K562 (cell line): ENCODE measurements around the gene FADS6. TPM values are rescaled to one million over a fixed set of nuclear protein-coding genes. Genes with fewer than 3 reads are reported as not detected.

Experiments
- ATF2 ChIP-seq: sonication (generic); formaldehyde crosslinking; IDR thresholded peaks from 2 replicates; pipeline ENCODE4 v1.8.1; 2022; ENCODE audit warnings: missing genetic modification reagents
- KLF16 ChIP-seq: IDR thresholded peaks from 2 replicates; pipeline ENCODE4 v1.6.1; 2016; ENCODE audit warnings: antibody characterized with exemption
- LEF1 ChIP-seq: fragments of 450-650 bp; IDR thresholded peaks from 2 replicates; pipeline ENCODE4 v1.6.1; 2016; ENCODE audit warnings: mild to moderate bottlenecking
- MGA ChIP-seq: fragments of 450-650 bp; IDR thresholded peaks from 2 replicates; pipeline ENCODE4 v1.6.1; 2016; ENCODE audit warnings: mild to moderate bottlenecking, moderate library complexity
- NRF1 ChIP-seq, 2 experiments: fragments of 450-650 bp; IDR thresholded peaks in 1 of 2; conservative IDR thresholded peaks in 1 of 2; 2 replicates each; pipeline ENCODE4 v1.6.1; 2014; ENCODE audit warnings: mild to moderate bottlenecking in 2 of 2
- POLR2H ChIP-seq: IDR thresholded peaks from 2 replicates; pipeline ENCODE4 v1.6.1; 2016; ENCODE audit warnings: missing genetic modification characterization, low read depth, mild to moderate bottlenecking, control low read depth, missing compliant biosample characterization, moderate library complexity
- PURB ChIP-seq: sonication (generic); formaldehyde crosslinking; IDR thresholded peaks from 2 replicates; pipeline ENCODE4 v1.9.0; 2021; ENCODE audit warnings: low read depth, mild to moderate bottlenecking, missing genetic modification reagents
- RBFOX2 ChIP-seq: fragments of 200-400 bp; formaldehyde crosslinking; IDR thresholded peaks from 2 replicates; pipeline ENCODE4 v1.6.1; 2017; ENCODE audit warnings: low read depth, mild to moderate bottlenecking, low read length, moderate library complexity
- TCF7 ChIP-seq: sonication (generic); IDR thresholded peaks from 2 replicates; pipeline ENCODE4 v1.6.1; 2016; ENCODE audit warnings: antibody characterized with exemption, borderline replicate concordance
- ZBTB33 ChIP-seq: sonication (generic); formaldehyde crosslinking; IDR thresholded peaks from 2 replicates; pipeline ENCODE4 v1.8.1; 2023; ENCODE audit warnings: mild to moderate bottlenecking, missing genetic modification reagents
- ZBTB9 ChIP-seq: fragments of 450-650 bp; formaldehyde crosslinking; IDR thresholded peaks from 2 replicates; pipeline ENCODE4 v1.4.0; 2020; ENCODE audit warnings: mild to moderate bottlenecking, moderate library complexity
- polyA plus RNA-seq, 8 experiments: library from polyadenylated mRNA; depleted of rRNA in 4 of 8; stranded (reverse) in 5 of 8; unstranded in 3 of 8; fragments of >200 nt; fragmentation: Nextera tagmentation in 2 of 8; fragmentation: Illumina TruSeq in 1 of 8; extraction: Ambion mirVana in 2 of 8; extraction: Trizol in 1 of 8; gene quantifications; 2 replicates each; pipeline versions ENCODE4 v1.2.1 to v1.2.3, GENCODE V29; 2011 to 2014; ENCODE audit warnings: inconsistent platforms in 1 of 8, missing spikeins in 1 of 8
- total RNA-seq, 7 experiments: library from RNA; depleted of rRNA in 6 of 7; stranded (reverse); fragments of >200 nt in 6 of 7; fragmentation: Illumina TruSeq in 2 of 7; extraction: Trizol in 2 of 7; gene quantifications; 2 replicates each; pipeline versions ENCODE4 v1.2.1 to v1.2.3, GENCODE V29; 2011 to 2021; ENCODE audit warnings: low replicate concordance in 1 of 7

The FADS6 gene
- total and polyA plus RNA-seq, 9 of the 15 experiments (the other 6 are each of a cell fraction or from before 2014, with no cell fraction given) = 0.18 to 0.22 TPM; not detected in 7

- TF ChIP-seq ZBTB9 (CRISPR knock-in tag) (peak; percentile 10), MGA (peak; percentile 86), KLF16 (no peak), NRF1 (conservative IDR thresholded peaks at IDR 0.05 in 1 of 2, IDR thresholded peaks at IDR 0.05 in 1 of 2) (no peak), RBFOX2 (peak; percentile 55; the same call in 1 of the 2 replicates), TCF7 (no peak), ZBTB33 (CRISPR knock-in tag) (no peak), POLR2H (tag) (0 out of 2 replicates have a peak, but pooled peaks have one; percentile 52), LEF1 (0 out of 2 replicates have a peak, but pooled peaks have one; percentile 27), ATF2 (CRISPR knock-in tag) (no peak), PURB (no peak)
These were observed 19.4 kb downstream of the FADS6 start (continued) for GRCh38 chr17:74873874-74874614.
